Measurements from ENCODE around the gene SCARB1.

The SCARB1 gene

GRCh38 chr12:124784871-124785572 lies 78.6 kb downstream of the SCARB1 start:
- Histone ChIP-seq H3K9me2 (replicated peaks; ENCODE audit: control insufficient read depth, low read length) (no peaks in the 10 kb centered on the region), H3K27me3 (ENCODE audit: control insufficient read depth, low read length) (no peaks in the 10 kb centered on the region), H3K27ac (ENCODE audit: low read depth, low read length) (no peak overlapping the region), H3K36me3 (ENCODE audit: control insufficient read depth, low read length) (peaks cover 61% of the 10 kb centered on the region), H3K79me2 (ENCODE audit: control insufficient read depth, low read length) (no peaks in the 10 kb centered on the region), H3K9me3 (ENCODE audit: control insufficient read depth, insufficient read depth, low read length) (no peaks in the 10 kb centered on the region), H4K20me1 (ENCODE audit: control insufficient read depth, insufficient read depth, low read depth, low read length) (no peaks in the 10 kb centered on the region), H3K4me3 (ENCODE audit: low read length) (no peak overlapping the region), H3F3A (ENCODE audit: control insufficient read depth, insufficient read depth) (no peaks in the 10 kb centered on the region; the same call in 1 of the 2 replicates), H3K4me2 (ENCODE audit: low read length) (no peak overlapping the region), H3K4me1 (ENCODE audit: control insufficient read depth, low read length) (peaks cover 41% of the 10 kb centered on the region)
- TF ChIP-seq CTCF (IDR thresholded peaks at IDR 0.05; ENCODE audit: low read depth, low read length, poor library complexity, severe bottlenecking), result no peak
- no peak for TF ChIP-seq EZH2phosphoT487 (IDR thresholded peaks at IDR 0.05; ENCODE audit: borderline replicate concordance, low read length)

DNA sequence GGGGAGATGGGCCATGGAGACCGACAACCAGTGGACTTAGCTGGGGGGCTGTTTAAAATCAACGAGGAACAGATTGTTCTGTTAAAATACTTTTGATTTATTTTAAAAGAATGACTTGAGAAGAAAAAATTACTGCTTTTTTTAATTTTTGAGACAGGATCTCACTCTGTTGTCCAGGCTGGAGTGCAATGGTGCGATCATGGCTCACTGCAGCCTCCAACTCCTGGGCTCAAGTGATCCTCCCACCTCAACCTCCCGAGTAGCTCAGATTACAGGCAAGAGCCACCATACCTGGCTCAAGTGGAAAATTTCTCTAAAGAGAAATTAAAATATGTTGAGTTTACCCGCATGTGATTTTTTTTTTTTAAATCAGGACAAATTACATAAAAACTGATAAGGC lies 80.6 kb downstream of the SCARB1 start:
- Histone ChIP-seq H3K9me2 (replicated peaks; ENCODE audit: control insufficient read depth, low read length) (no peaks in the 10 kb centered on the region), H3K4me1 (ENCODE audit: control insufficient read depth, low read length) (peaks cover 51% of the 10 kb centered on the region), H3F3A (ENCODE audit: control insufficient read depth, insufficient read depth) (no peaks in the 10 kb centered on the region; the same call in 1 of the 2 replicates), H3K79me2 (ENCODE audit: control insufficient read depth, low read length) (no peaks in the 10 kb centered on the region), H3K27ac (ENCODE audit: low read depth, low read length) (no peak overlapping the region), H4K20me1 (ENCODE audit: control insufficient read depth, insufficient read depth, low read depth, low read length) (no peaks in the 10 kb centered on the region), H3K9me3 (ENCODE audit: control insufficient read depth, insufficient read depth, low read length) (no peaks in the 10 kb centered on the region), H3K36me3 (ENCODE audit: control insufficient read depth, low read length) (peaks cover 50% of the 10 kb centered on the region), H3K27me3 (ENCODE audit: control insufficient read depth, low read length) (no peaks in the 10 kb centered on the region), H3K4me3 (ENCODE audit: low read length) (no peak overlapping the region), H3K4me2 (ENCODE audit: low read length) (no peak overlapping the region)
- TF ChIP-seq CTCF (IDR thresholded peaks at IDR 0.05; ENCODE audit: low read depth, low read length, poor library complexity, severe bottlenecking) (no peak), EZH2phosphoT487 (IDR thresholded peaks at IDR 0.05; ENCODE audit: borderline replicate concordance, low read length) (no peak)

GRCh38 chr12:124782132-124782531 lies 81.5 kb downstream of the SCARB1 start:
- H3K27ac ChIP-seq (ENCODE audit: low read depth, low read length), result no peak overlapping the region
- TF ChIP-seq EZH2phosphoT487 (IDR thresholded peaks at IDR 0.05; ENCODE audit: borderline replicate concordance, low read length) (no peak), CTCF (IDR thresholded peaks at IDR 0.05; ENCODE audit: low read depth, low read length, poor library complexity, severe bottlenecking) (no peak)
- no peaks in the 10 kb centered on the region for H3K27me3 ChIP-seq (ENCODE audit: control insufficient read depth, low read length)
- no peaks in the 10 kb centered on the region for H3K9me3 ChIP-seq (ENCODE audit: control insufficient read depth, insufficient read depth, low read length)
- H4K20me1 ChIP-seq (ENCODE audit: control insufficient read depth, insufficient read depth, low read depth, low read length), result no peaks in the 10 kb centered on the region
- no peak overlapping the region for H3K4me3 ChIP-seq (ENCODE audit: low read length)
- no peaks in the 10 kb centered on the region for H3K9me2 ChIP-seq (replicated peaks; ENCODE audit: control insufficient read depth, low read length)
- H3K4me1 ChIP-seq (ENCODE audit: control insufficient read depth, low read length), result peaks cover 51% of the 10 kb centered on the region
- peaks cover 2% of the 10 kb centered on the region; the same call in 1 of the 2 replicates for H3F3A ChIP-seq (ENCODE audit: control insufficient read depth, insufficient read depth)
- no peaks in the 10 kb centered on the region for H3K79me2 ChIP-seq (ENCODE audit: control insufficient read depth, low read length)
- peaks cover 43% of the 10 kb centered on the region for H3K36me3 ChIP-seq (ENCODE audit: control insufficient read depth, low read length)
- H3K4me2 ChIP-seq (ENCODE audit: low read length), result peak overlapping the region; percentile 4; the same call in 1 of the 2 replicates
